HEK293T (cell line): Measurements from ENCODE around the gene MCCC1.

ENCODE experiments used
- NFRKB ChIP-seq: fragments of 450-650 bp; IDR thresholded peaks from 2 replicates; pipeline ENCODE4 v1.6.1; 2016; ENCODE audit warnings: mild to moderate bottlenecking, moderate library complexity
- PKNOX1 ChIP-seq: fragments of 450-650 bp; IDR thresholded peaks from 2 replicates; pipeline ENCODE4 v1.6.1; 2016
- SP1 ChIP-seq: fragments of 450-650 bp; IDR thresholded peaks from 2 replicates; pipeline ENCODE4 v1.6.1; 2017

- TF ChIP-seq NFRKB (no peak), PKNOX1 (no peak), SP1 (no peak)
These were observed 52.4 kb downstream of the MCCC1 start for GRCh38 chr3:183046883-183047282.
